ENCODE measurements around the gene KL. TPM values are rescaled to one million over a fixed set of nuclear protein-coding genes. Genes with fewer than 3 reads are reported as not detected.

Gene KL
- total RNA-seq, 1 experiment from 2014 or later, result not detected

DNA sequence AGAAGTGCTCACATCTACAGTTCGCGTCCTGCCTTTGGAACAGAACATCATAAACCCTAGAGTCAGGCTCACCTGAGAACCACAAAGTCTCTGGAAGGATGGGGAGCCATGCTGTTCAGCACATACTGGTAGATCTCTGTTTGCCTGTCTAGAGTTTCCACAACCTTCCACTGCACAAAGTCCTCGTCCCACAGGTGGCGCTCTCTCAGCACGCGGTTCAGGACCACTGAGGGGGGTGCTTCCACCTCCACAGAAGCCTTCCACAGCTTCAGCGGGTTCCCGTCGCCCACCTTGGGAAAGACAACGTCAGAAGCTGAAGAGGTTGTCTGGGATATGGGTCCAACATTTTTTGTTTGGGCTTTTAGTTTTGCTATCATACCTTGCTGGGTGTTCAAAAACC, 93.6 kb downstream of the KL start:
- intact Hi-C loops (cut with micrococcal nuclease), result no loop called here
- no peak for DNase-seq (ENCODE audit: low read depth, low spot score)
- no peaks in the 10 kb centered on the region for H4K20me1 ChIP-seq (ENCODE audit: insufficient read depth)
- no peak for TF ChIP-seq POLR2AphosphoS5 (IDR thresholded peaks at IDR 0.05; ENCODE audit: low read depth, low read length)
- peak in 2 of 3 experiments; percentile 54 to 55; a peak in 4 of 6 replicates for TF ChIP-seq CTCF (IDR thresholded peaks at IDR 0.05 in 2 of 3, conservative IDR thresholded peaks at IDR 0.05 in 1 of 3; ENCODE audit: borderline replicate concordance in 1 of 3, insufficient read depth in 1 of 3, low read depth in 2 of 3, low read length in 2 of 3)
- TF ChIP-seq ZBTB33 (IDR thresholded peaks at IDR 0.05; ENCODE audit: extremely low read depth, insufficient replicate concordance, low read length), result no peak
- TF ChIP-seq RAD21 (IDR thresholded peaks at IDR 0.05; ENCODE audit: low read depth), result peak; percentile 38
- H3K79me2 ChIP-seq (ENCODE audit: insufficient read depth, low read length), result no peaks in the 10 kb centered on the region
- H2AFZ ChIP-seq (ENCODE audit: low read depth, low read length, poor library complexity, severe bottlenecking), result no peak overlapping the region
- H3K4me3 ChIP-seq (replicated peaks in 1 of 2; ENCODE audit: low read depth in 1 of 2, low read length in 2 of 2), result no peak overlapping the region
- H3K4me2 ChIP-seq (ENCODE audit: low read length), result no peak overlapping the region
- peak; percentile 67 for ATAC-seq
- no TSS peak for BruUV-seq (replicated peaks)
- no peaks in the 10 kb centered on the region for H3K36me3 ChIP-seq (ENCODE audit: control insufficient read depth in 1 of 2, insufficient read depth in 2 of 2, low read length in 2 of 2)
- POLR2A ChIA-PET, result no interaction called here
- H3K27ac ChIP-seq (ENCODE audit: low read depth, low read length), result no peak overlapping the region
- H3K27me3 ChIP-seq (ENCODE audit: insufficient read depth, low read length), result no peaks in the 10 kb centered on the region
- no peaks in the 10 kb centered on the region for H3K9me3 ChIP-seq (ENCODE audit: control insufficient read depth in 1 of 2, insufficient read depth in 1 of 2, low read depth in 1 of 2, low read length in 2 of 2)
- H3K9ac ChIP-seq (ENCODE audit: low read length), result no peak overlapping the region
- RAD21 ChIA-PET (ENCODE audit: low non-redundant PET in 1 of 2, low total read pairs in 2 of 2, uncharacterized antibody in 2 of 2, unreplicated experiment in 2 of 2), result no interaction called here
- H3K9me2 ChIP-seq (ENCODE audit: insufficient read depth), result no peaks in the 10 kb centered on the region
- CTCF ChIA-PET, result no interaction called here
- peaks cover 0 to 13% of the 10 kb centered on the region in 2 experiments; a peak in 2 of 4 replicates for H3K4me1 ChIP-seq (ENCODE audit: control insufficient read depth in 1 of 2, insufficient read depth in 2 of 2, low read length in 2 of 2)

DNA sequence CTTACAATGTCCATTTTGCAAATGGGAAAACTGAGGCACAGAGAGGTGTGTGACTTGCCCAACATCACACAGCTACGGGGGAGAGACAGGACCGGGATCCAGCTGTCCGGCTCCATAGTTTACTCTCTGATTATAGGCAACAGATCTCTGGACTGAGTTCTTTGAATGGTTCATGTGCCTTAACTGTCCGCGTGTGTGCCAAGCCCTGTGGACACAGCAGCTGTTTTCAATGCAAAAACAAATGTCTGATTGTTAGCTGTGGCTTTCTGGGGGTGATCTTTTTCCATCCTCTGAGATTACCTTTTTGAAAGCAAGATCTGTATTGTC, 94.1 kb downstream of the KL start:
- H3K4me3 ChIP-seq (replicated peaks in 1 of 2; ENCODE audit: low read depth in 1 of 2, low read length in 2 of 2), result no peak overlapping the region
- no peaks in the 10 kb centered on the region for H3K9me2 ChIP-seq (ENCODE audit: insufficient read depth)
- ChIA-PET POLR2A (no interaction called here), RAD21 (ENCODE audit: low non-redundant PET in 1 of 2, low total read pairs in 2 of 2, uncharacterized antibody in 2 of 2, unreplicated experiment in 2 of 2) (no interaction called here), CTCF (no interaction called here)
- no peaks in the 10 kb centered on the region for H3K79me2 ChIP-seq (ENCODE audit: insufficient read depth, low read length)
- H3K9ac ChIP-seq (ENCODE audit: low read length), result no peak overlapping the region
- ATAC-seq (no peak), DNase-seq (ENCODE audit: low read depth, low spot score) (no peak)
- H3K27me3 ChIP-seq (ENCODE audit: insufficient read depth, low read length), result no peaks in the 10 kb centered on the region
- no TSS peak for BruUV-seq (replicated peaks)
- H3K27ac ChIP-seq (ENCODE audit: low read depth, low read length), result no peak overlapping the region
- intact Hi-C loops (cut with micrococcal nuclease), result no loop called here
- no peak overlapping the region for H2AFZ ChIP-seq (ENCODE audit: low read depth, low read length, poor library complexity, severe bottlenecking)
- no peaks in the 10 kb centered on the region for H3K9me3 ChIP-seq (ENCODE audit: control insufficient read depth in 1 of 2, insufficient read depth in 1 of 2, low read depth in 1 of 2, low read length in 2 of 2)
- H3K4me2 ChIP-seq (ENCODE audit: low read length), result no peak overlapping the region
- H4K20me1 ChIP-seq (ENCODE audit: insufficient read depth), result no peaks in the 10 kb centered on the region
- H3K4me1 ChIP-seq (ENCODE audit: control insufficient read depth in 1 of 2, insufficient read depth in 2 of 2, low read length in 2 of 2), result peaks cover 0 to 13% of the 10 kb centered on the region in 2 experiments; a peak in 2 of 4 replicates
- H3K36me3 ChIP-seq (ENCODE audit: control insufficient read depth in 1 of 2, insufficient read depth in 2 of 2, low read length in 2 of 2), result no peaks in the 10 kb centered on the region
- no peak for TF ChIP-seq CBX3 (IDR thresholded peaks at IDR 0.05; ENCODE audit: low read depth)
- no peak for TF ChIP-seq YY1 (IDR thresholded peaks at IDR 0.05; ENCODE audit: extremely low read depth, insufficient replicate concordance, low read depth, low read length)
- no peak for TF ChIP-seq TCF7L2 (IDR thresholded peaks at IDR 0.05; ENCODE audit: borderline replicate concordance, extremely low read depth, insufficient read depth, insufficient read length)
- TF ChIP-seq ZBTB33 (IDR thresholded peaks at IDR 0.05; ENCODE audit: extremely low read depth, insufficient replicate concordance, low read length), result no peak
- no peak for TF ChIP-seq POLR2AphosphoS5 (IDR thresholded peaks at IDR 0.05; ENCODE audit: low read depth, low read length)
- no peak for TF ChIP-seq EGR1 (IDR thresholded peaks at IDR 0.05; ENCODE audit: low read depth)
- TF ChIP-seq CTCF (IDR thresholded peaks at IDR 0.05 in 2 of 3, conservative IDR thresholded peaks at IDR 0.05 in 1 of 3; ENCODE audit: borderline replicate concordance in 1 of 3, insufficient read depth in 1 of 3, low read depth in 2 of 3, low read length in 2 of 3), result no peak
- TF ChIP-seq ZFX (IDR thresholded peaks at IDR 0.05), result no peak

Measured in HCT116 (cell line).